Measurements from ENCODE around the gene LRRK1. TPM values are rescaled to one million over a fixed set of nuclear protein-coding genes. Genes with fewer than 3 reads are reported as not detected.
"Not testable (repeated sequence)": the region's sequence is repeated elsewhere in the genome, so short reads cannot be mapped to it uniquely, and the experiment has no call there.

LRRK1 gene
- total RNA-seq, 4 donors from 2014 or later = 14.8 to 29.3 (median 19.1) TPM

GRCh38 chr15:101068961-101069653 lies 149.9 kb downstream of the LRRK1 start:
- no peak for DNase-seq (ENCODE audit: low spot score in 2 of 2)
- intact Hi-C loops (cut with DNase I; ENCODE audit: low total_unique reads) = no loop called here
- WGBS, 2 donors = 62 to 66% methylated on average over 15 of the region's 15 CpGs
- no peak overlapping the region for H3K4me3 ChIP-seq (ENCODE audit: low read depth, poor library complexity, severe bottlenecking)
- no peak for TF ChIP-seq POLR2A (IDR thresholded peaks at IDR 0.05)
- no peak for TF ChIP-seq CTCF (IDR thresholded peaks at IDR 0.05)

- no peak for DNase-seq (ENCODE audit: low spot score in 2 of 2)
- no peak overlapping the region for H3K4me3 ChIP-seq (ENCODE audit: low read depth, poor library complexity, severe bottlenecking)
- intact Hi-C loops (cut with DNase I; ENCODE audit: low total_unique reads) = no loop called here
- TF ChIP-seq CTCF (IDR thresholded peaks at IDR 0.05) (no peak), POLR2A (IDR thresholded peaks at IDR 0.05) (no peak)
- WGBS, 2 donors = 74 to 91% methylated on average over 4 of the region's 4 CpGs
These were observed 150.5 kb downstream of the LRRK1 start for GRCh38 chr15:101069654-101069973.

GRCh38 chr15:101070024-101070423 lies 150.9 kb downstream of the LRRK1 start:
- no peak for DNase-seq (ENCODE audit: low spot score in 2 of 2)
- 80 to 87% methylated on average over 6 of the region's 6 CpGs for WGBS, 2 donors
- H3K4me3 ChIP-seq (ENCODE audit: low read depth, poor library complexity, severe bottlenecking) = no peak overlapping the region
- TF ChIP-seq POLR2A (IDR thresholded peaks at IDR 0.05) (no peak), CTCF (IDR thresholded peaks at IDR 0.05) (no peak)
- intact Hi-C loops (cut with DNase I; ENCODE audit: low total_unique reads) = no loop called here

GRCh38 chr15:101070502-101071273 lies 151.5 kb downstream of the LRRK1 start:
- no peak overlapping the region for H3K4me3 ChIP-seq (ENCODE audit: low read depth, poor library complexity, severe bottlenecking)
- intact Hi-C loops (cut with DNase I; ENCODE audit: low total_unique reads) = no loop called here
- TF ChIP-seq POLR2A (IDR thresholded peaks at IDR 0.05) = no peak
- no peak for TF ChIP-seq CTCF (IDR thresholded peaks at IDR 0.05)
- 62 to 65% methylated on average over 6 of the region's 6 CpGs for WGBS, 2 donors
- no peak for DNase-seq (ENCODE audit: low spot score in 2 of 2)

GRCh38 chr15:101071651-101072050 lies 152.5 kb downstream of the LRRK1 start:
- no peak overlapping the region for H3K4me3 ChIP-seq (ENCODE audit: low read depth, poor library complexity, severe bottlenecking)
- TF ChIP-seq POLR2A (IDR thresholded peaks at IDR 0.05) = no peak
- no peak for TF ChIP-seq CTCF (IDR thresholded peaks at IDR 0.05)
- intact Hi-C loops (cut with DNase I; ENCODE audit: low total_unique reads) = no loop called here
- no peak for DNase-seq (ENCODE audit: low spot score in 2 of 2)
- 97 to 98% methylated on average over 10 of the region's 10 CpGs for WGBS, 2 donors

- WGBS, 2 donors = 93 to 96% methylated on average over 4 of the region's 4 CpGs
- DNase-seq (ENCODE audit: low spot score in 2 of 2); intact Hi-C loops (cut with DNase I; ENCODE audit: low total_unique reads); H3K4me3 ChIP-seq (ENCODE audit: low read depth, poor library complexity, severe bottlenecking): not testable (repeated sequence)
These were observed 153.1 kb downstream of the LRRK1 start for GRCh38 chr15:101072235-101072634.

- H3K4me3 ChIP-seq (ENCODE audit: low read depth, poor library complexity, severe bottlenecking); DNase-seq (ENCODE audit: low spot score in 2 of 2); intact Hi-C loops (cut with DNase I; ENCODE audit: low total_unique reads): not testable (repeated sequence)
- 89 to 92% methylated on average over 15 of the region's 15 CpGs for WGBS, 2 donors
These were observed 158.9 kb downstream of the LRRK1 start for GRCh38 chr15:101077806-101078668.
